GM21526 (cell line): ENCODE results near the gene BPGM.
"Not testable (repeated sequence)": the region's sequence is repeated elsewhere in the genome, so short reads cannot be mapped to it uniquely, and the experiment has no call there.

Experiments used
- ATAC-seq: cut with Tn5 transposase; IDR thresholded peaks from one replicate; pipeline ENCODE4 v1.9.1; 2021; ENCODE audit warnings: moderate library complexity; ENCODE audit not compliant: unreplicated experiment, low FRiP score

The BPGM gene

GRCh38 chr7:134662166-134662870 lies 15.7 kb downstream of the BPGM start:
- no peak for ATAC-seq

- ATAC-seq, result no peak
Measured at GRCh38 chr7:134662871-134663205, 16.2 kb downstream of the BPGM start.

GRCh38 chr7:134665045-134665444 lies 18.4 kb downstream of the BPGM start:
- not testable (repeated sequence) for ATAC-seq

DNA sequence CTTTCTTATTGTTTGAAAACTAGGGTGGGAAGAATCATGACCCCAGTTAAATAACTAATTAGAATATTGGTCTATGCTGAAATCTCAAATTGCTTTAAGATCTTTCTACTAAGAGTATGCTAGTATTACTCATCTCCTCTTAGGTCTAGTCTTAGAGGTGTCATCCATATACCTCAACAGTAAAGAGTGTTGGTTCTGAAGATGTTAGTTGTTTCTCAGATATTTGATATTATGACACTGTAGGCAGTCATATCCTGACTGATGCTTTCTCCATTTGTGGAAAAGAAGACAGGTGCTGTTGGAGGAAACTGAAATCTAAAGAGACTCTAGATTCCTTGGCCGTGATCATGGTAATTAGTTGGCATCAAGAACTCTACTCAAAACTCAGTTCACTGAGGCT lies 21.2 kb downstream of the BPGM start:
- no peak for ATAC-seq

DNA sequence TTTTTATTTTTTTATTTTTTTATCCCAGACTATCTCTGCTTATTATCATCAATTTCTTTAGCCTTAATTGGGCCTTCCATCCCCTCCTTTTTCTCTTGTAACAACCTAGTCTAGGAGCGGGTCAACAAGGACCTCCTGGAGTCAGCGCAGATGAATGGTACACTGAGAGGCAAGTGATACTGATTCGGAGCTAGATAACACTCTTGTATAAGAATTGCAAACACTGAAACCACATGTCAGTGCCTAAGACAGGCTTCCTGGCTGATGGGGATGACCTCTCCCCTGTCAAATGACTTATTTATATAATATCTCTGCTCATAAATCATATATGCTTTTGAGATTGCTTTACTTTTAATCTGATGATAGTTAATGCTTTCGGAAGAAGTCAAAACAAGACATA lies 22.7 kb downstream of the BPGM start:
- ATAC-seq, result no peak

DNA sequence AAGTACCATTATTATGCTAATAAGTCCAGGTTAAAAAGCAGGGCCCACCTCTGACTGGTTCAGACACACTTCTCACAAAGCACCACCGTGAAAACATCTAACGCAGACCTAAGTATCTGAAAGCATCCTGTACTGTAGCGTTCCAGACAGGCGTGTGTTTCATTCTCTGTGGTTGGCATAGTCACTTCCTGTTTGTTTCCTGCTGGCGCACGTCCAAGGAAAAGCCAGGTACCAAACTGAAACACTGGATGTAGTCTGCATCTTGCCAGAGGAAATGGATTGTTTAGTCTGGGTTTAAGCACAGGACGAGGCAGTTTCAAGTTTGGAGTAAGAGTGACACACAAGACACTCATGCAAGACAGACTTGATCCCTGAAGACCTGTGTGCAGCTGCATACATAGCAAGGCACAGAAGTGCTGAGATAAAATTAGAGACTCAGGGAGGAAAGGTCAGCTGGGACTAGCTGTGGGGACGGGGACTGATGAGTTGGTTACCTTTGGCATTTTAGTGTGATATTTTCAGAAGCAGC lies 23.3 kb downstream of the BPGM start:
- ATAC-seq, result no peak

DNA sequence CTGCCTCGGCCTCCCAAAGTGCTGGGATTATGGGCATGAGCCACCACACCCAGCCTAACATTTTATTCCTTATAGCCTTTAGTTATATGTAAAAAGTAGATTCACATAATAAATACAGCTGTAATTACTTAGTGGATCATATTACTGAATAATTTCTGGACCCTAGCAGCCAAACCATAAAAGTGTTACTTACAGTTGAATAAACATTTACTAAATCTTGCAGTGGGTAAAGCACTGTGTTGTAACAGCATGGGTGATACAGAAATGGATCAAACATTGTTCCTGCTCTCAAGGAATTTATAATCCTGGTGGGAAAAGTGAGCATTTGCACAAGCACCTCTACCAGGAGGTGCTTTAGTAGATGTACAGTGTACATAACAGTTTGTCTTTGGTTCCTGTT lies 25.0 kb downstream of the BPGM start:
- ATAC-seq, result no peak

- no peak for ATAC-seq
Measured at GRCh38 chr7:134674424-134674823, 27.8 kb downstream of the BPGM start.

- no peak for ATAC-seq
Measured at GRCh38 chr7:134676743-134677142, 30.1 kb downstream of the BPGM start.

DNA sequence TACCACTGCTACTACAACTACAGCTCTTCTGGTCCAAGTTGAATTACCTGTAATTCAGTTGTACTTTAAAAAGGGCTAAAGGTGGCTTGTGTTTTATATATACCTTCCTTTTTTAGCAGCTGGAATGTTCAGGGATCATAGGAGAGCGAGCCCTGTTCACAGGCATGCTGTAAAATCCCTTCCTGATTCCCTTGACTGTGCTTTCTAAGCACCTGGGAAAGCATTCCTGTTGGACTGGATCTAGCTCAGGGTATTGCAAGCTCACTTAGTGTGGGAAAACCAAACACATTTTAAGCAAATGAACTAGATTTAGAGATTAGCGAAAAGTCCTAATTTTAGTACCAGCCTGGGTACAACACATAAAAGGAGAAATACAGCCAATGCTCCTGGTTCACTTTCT lies 31.5 kb downstream of the BPGM start:
- no peak for ATAC-seq

- no peak for ATAC-seq
Measured at GRCh38 chr7:134679006-134679405, 32.4 kb downstream of the BPGM start.

GRCh38 chr7:134684165-134684564 lies 37.5 kb downstream of the BPGM start:
- no peak for ATAC-seq

- ATAC-seq, result no peak
Measured at GRCh38 chr7:134685250-134685649, 38.6 kb downstream of the BPGM start.

DNA sequence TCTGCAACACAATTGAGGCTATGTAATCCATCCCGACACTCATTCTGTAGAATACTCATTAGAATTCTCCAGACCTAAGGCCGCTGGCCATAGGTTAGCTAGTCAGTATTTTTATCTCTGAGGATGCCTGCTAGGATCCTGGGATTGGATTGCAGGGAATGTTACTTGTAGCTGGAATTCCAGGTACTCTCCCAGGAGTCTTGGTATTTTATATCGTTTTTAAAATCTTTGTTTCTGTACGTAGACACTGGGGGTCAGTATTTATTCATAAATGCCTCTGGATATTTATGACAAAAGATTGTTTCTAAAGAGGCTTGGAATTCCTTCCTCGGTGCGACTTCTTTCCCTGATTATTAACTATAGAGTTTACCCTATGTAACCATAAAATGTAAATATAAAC lies 40.1 kb downstream of the BPGM start:
- ATAC-seq, result no peak

GRCh38 chr7:134689550-134689949 lies 42.9 kb downstream of the BPGM start:
- ATAC-seq, result not testable (repeated sequence)

DNA sequence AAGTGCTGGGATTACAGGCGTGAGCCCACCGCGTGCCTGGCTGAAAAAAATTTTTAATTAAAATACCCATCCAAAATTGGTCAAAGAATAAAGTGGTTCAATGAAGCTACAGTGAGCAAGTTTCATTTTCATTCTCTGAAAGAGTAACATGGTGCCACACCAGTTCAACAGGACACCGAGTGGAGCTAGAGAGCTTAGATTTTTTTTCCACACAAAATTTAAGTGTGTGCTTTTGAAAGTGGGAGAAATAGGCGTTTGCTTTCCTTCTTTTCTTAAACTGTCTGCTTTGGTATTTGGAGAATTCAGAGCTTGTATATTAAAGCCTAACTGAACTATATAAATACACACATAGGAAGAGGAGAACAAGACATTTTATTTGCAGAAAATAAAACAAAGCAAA lies 43.4 kb downstream of the BPGM start:
- no peak for ATAC-seq

DNA sequence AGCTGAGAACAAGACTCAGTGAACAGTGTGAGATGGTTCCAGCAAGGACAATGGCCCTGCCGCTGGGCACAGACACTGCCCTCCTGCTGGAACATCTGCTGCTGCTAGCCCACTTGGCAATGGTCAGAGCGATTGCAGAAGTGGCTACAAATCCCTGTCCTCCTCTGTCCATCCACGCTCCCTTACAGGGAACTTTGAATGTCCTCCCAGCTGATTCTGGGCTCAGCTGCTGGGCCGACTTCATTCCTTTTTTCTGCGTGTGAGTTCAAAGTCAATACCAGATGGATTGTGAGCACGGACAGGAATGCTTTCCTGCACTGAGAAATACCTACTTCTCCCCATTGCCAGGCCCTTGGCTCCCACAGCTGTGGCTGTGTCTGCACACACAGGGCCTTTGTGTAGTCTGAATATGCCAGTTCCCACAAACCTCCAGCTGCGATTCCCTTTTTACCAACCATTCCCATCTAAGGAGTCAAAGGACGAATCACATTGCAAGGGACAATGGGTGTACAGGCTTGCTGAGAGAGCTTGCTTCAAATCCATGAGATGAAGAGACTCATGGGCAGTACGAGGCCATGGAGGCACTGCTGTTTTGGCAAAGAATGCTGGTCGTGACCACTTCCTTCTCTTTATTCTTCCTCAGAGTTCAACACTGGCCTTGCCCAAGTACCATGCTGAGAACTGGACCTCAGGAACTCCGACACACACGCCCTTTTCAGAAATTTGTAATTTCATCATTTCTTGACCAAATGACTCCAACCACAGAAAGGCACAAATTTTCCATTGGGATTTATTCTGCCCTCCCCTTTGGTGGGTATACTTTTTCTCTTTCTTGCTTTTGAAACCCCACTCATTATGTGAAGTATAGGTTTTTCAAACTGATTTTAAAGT lies 44.2 kb downstream of the BPGM start:
- ATAC-seq, result no peak

- no peak for ATAC-seq
Measured at GRCh38 chr7:134691546-134692343, 45.1 kb downstream of the BPGM start.

DNA sequence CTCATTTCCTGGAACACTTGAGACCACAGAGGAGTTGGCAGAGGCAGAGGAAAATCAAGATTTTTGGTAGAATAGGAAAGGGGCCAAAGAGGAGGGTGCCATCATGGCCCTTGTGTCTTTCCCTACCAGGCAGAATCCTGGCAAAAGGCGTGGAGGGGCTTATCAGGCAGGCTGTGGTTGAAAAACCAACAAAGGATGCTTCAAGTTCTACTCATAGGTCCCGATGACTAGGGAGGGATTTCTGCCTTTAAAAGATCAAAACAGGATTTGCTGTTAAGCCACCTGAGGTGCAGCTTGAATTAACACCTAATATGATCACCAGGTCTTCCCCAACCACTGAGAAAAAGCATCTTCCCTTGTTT lies 45.7 kb downstream of the BPGM start:
- no peak for ATAC-seq

- ATAC-seq, result no peak
Measured at GRCh38 chr7:134693256-134693655, 46.6 kb downstream of the BPGM start.

- no peak for ATAC-seq
Measured at GRCh38 chr7:134694299-134694698, 47.6 kb downstream of the BPGM start.
